K562 (cell line): Measurements from ENCODE around the gene S100P. TPM values are rescaled to one million over a fixed set of nuclear protein-coding genes. Genes with fewer than 3 reads are reported as not detected.

ENCODE experiments used
- ATF1 ChIP-seq, 2 experiments: fragments of 450-650 bp in 1 of 2; IDR thresholded peaks; 2 replicates each; pipeline ENCODE4 v1.6.1; 2016; ENCODE audit warnings: missing compliant biosample characterization in 1 of 2, missing genetic modification characterization in 1 of 2
- BRCA1 ChIP-seq, 2 experiments: fragments of 450-650 bp in 1 of 2; sonication (generic) in 1 of 2; formaldehyde crosslinking in 1 of 2; IDR thresholded peaks; 2 replicates each; pipeline versions ENCODE4 v1.5.0 to v1.6.1; 2017 to 2020; ENCODE audit warnings: mild to moderate bottlenecking in 1 of 2, missing genetic modification reagents in 1 of 2
- DACH1 ChIP-seq: fragments of 450-650 bp; IDR thresholded peaks from 2 replicates; pipeline ENCODE4 v1.6.1; 2018; ENCODE audit not compliant: partially characterized antibody
- EP300 ChIP-seq: IDR thresholded peaks from 2 replicates; pipeline ENCODE4 v1.6.1; 2012; ENCODE audit warnings: low read length, improper control_type of control experiment
- MTA2 ChIP-seq: fragments of 450-650 bp; IDR thresholded peaks from 2 replicates; pipeline ENCODE4 v1.6.1; 2016; ENCODE audit warnings: low read depth
- RCOR1 ChIP-seq, 2 experiments: IDR thresholded peaks; 2 replicates each; pipeline ENCODE4 v1.6.1; 2012; ENCODE audit warnings: low read depth in 2 of 2, low read length in 2 of 2, borderline replicate concordance in 1 of 2, improper control_type of control experiment in 1 of 2
- SAFB2 ChIP-seq: fragments of 200-400 bp; formaldehyde crosslinking; IDR thresholded peaks from 2 replicates; pipeline ENCODE4 v1.6.1; 2018; ENCODE audit warnings: borderline replicate concordance, low read length, low read depth, moderate library complexity; ENCODE audit not compliant: severe bottlenecking
- THAP12 ChIP-seq: fragments of 250-450 bp; sonication (Bioruptor Pico); IDR thresholded peaks from 2 replicates; pipeline ENCODE4 v1.9.0; 2021; ENCODE audit warnings: mild to moderate bottlenecking, inconsistent platforms
- TSC22D4 ChIP-seq: fragments of 450-650 bp; IDR thresholded peaks from 2 replicates; pipeline ENCODE4 v1.6.1; 2016; ENCODE audit warnings: missing genetic modification characterization, missing biosample characterization, control low read depth
- WHSC1 ChIP-seq: IDR thresholded peaks from one replicate; pipeline ENCODE4 v1.6.1; 2012; ENCODE audit warnings: low read length, control low read depth, inconsistent platforms
- ZFP91 ChIP-seq: sonication (generic); formaldehyde crosslinking; IDR thresholded peaks from 2 replicates; pipeline ENCODE4 v1.8.0; 2022; ENCODE audit warnings: mild to moderate bottlenecking, missing genetic modification reagents
- ZNF318 ChIP-seq, 2 experiments: fragments of 450-650 bp; IDR thresholded peaks; 2 replicates each; pipeline ENCODE4 v1.6.1; 2016; ENCODE audit warnings: mild to moderate bottlenecking in 2 of 2, borderline replicate concordance in 1 of 2, low read depth in 1 of 2, moderate library complexity in 1 of 2
- ZNF668 ChIP-seq: fragments of 250-450 bp; sonication (Bioruptor Pico); IDR thresholded peaks from 2 replicates; pipeline ENCODE4 v1.8.0; 2022; ENCODE audit warnings: mild to moderate bottlenecking, inconsistent platforms
- ZNF699 ChIP-seq: fragments of 250-450 bp; sonication (Bioruptor Pico); IDR thresholded peaks from 2 replicates; pipeline ENCODE4 v1.8.0; 2021; ENCODE audit warnings: mild to moderate bottlenecking, moderate library complexity; ENCODE audit not compliant: insufficient replicate concordance
- polyA plus RNA-seq, 8 experiments: library from polyadenylated mRNA; depleted of rRNA in 4 of 8; stranded (reverse) in 5 of 8; unstranded in 3 of 8; fragments of >200 nt; fragmentation: Nextera tagmentation in 2 of 8; fragmentation: Illumina TruSeq in 1 of 8; extraction: Ambion mirVana in 2 of 8; extraction: Trizol in 1 of 8; gene quantifications; 2 replicates each; pipeline versions ENCODE4 v1.2.1 to v1.2.3, GENCODE V29; 2011 to 2014; ENCODE audit warnings: inconsistent platforms in 1 of 8, missing spikeins in 1 of 8
- total RNA-seq, 7 experiments: library from RNA; depleted of rRNA in 6 of 7; stranded (reverse); fragments of >200 nt in 6 of 7; fragmentation: Illumina TruSeq in 2 of 7; extraction: Trizol in 2 of 7; gene quantifications; 2 replicates each; pipeline versions ENCODE4 v1.2.1 to v1.2.3, GENCODE V29; 2011 to 2021; ENCODE audit warnings: low replicate concordance in 1 of 7

The S100P gene
- total and polyA plus RNA-seq, 9 of the 15 experiments (the other 6 are each of a cell fraction or from before 2014, with no cell fraction given), result 4.1 to 23.8 (median 7.5) TPM

GRCh38 chr4:6709230-6710114, 15.8 kb downstream of the S100P start, which contains the start of gene MRFAP1L1 (continued):
- no peak for TF ChIP-seq ZFP91
- no peak for TF ChIP-seq SAFB2
- TF ChIP-seq TSC22D4, result no peak
- TF ChIP-seq MTA2, result no peak
- TF ChIP-seq ATF1 (CRISPR knock-in tag; IDR thresholded peaks at IDR 0.05), result no peak
- TF ChIP-seq ATF1 (tag; IDR thresholded peaks at IDR 0.05), result peak; percentile 69
- TF ChIP-seq EP300, result no peak; the same call in 1 of the 2 replicates
- TF ChIP-seq ZNF318 (IDR thresholded peaks at IDR 0.05; ENCODE audit: borderline replicate concordance in 1 of 2, low read depth in 1 of 2), result no peak
- TF ChIP-seq ZNF699, result no peak
- TF ChIP-seq THAP12, result no peak
- TF ChIP-seq RCOR1 (IDR thresholded peaks at IDR 0.05; ENCODE audit: borderline replicate concordance in 1 of 2, low read depth in 2 of 2, low read length in 2 of 2), result no peak; a peak in 1 of 4 replicates
- TF ChIP-seq ZNF668, result no peak
- TF ChIP-seq DACH1, result peak; percentile 78
- TF ChIP-seq WHSC1, result no peak
- no peak for TF ChIP-seq BRCA1 (IDR thresholded peaks at IDR 0.05)
- TF ChIP-seq BRCA1 (CRISPR knock-in tag; IDR thresholded peaks at IDR 0.05), result no peak
